Subcutaneous abdominal adipose tissue (tissue), 5 donors: ENCODE measurements around the gene ATF3.
"Not testable (repeated sequence)": the region's sequence is repeated elsewhere in the genome, so short reads cannot be mapped to it uniquely, and the experiment has no call there.

Experiments used
- H3K27ac ChIP-seq: one replicate; pipeline ENCODE4 v1.7.0; 2013; ENCODE audit warnings: low read depth, mild to moderate bottlenecking, inconsistent platforms, low read length, moderate library complexity
- H3K27me3 ChIP-seq, 5 donors: one replicate each; pipeline ENCODE4 v1.7.0; 2013; ENCODE audit warnings: low read length in 5 of 5, inconsistent platforms in 1 of 5; ENCODE audit not compliant: control insufficient read depth in 5 of 5, insufficient read depth in 4 of 5
- H3K36me3 ChIP-seq, 5 donors: one replicate each; pipeline ENCODE4 v1.7.0; 2013; ENCODE audit warnings: low read length in 5 of 5; ENCODE audit not compliant: control insufficient read depth in 5 of 5, insufficient read depth in 5 of 5
- H3K4me1 ChIP-seq, 5 donors: one replicate each; pipeline ENCODE4 v1.7.0; 2013; ENCODE audit warnings: low read length in 5 of 5, mild to moderate bottlenecking in 3 of 5, moderate library complexity in 1 of 5; ENCODE audit not compliant: control insufficient read depth in 5 of 5, insufficient read depth in 5 of 5
- H3K4me3 ChIP-seq, 5 donors: one replicate each; pipeline ENCODE4 v1.7.0; 2013; ENCODE audit warnings: low read length in 5 of 5, low read depth in 1 of 5
- H3K9ac ChIP-seq, 5 donors: one replicate each; pipeline ENCODE4 v1.7.0; 2013; ENCODE audit warnings: low read length in 5 of 5, mild to moderate bottlenecking in 4 of 5, moderate library complexity in 3 of 5
- H3K9me3 ChIP-seq, 5 donors: one replicate each; pipeline ENCODE4 v1.7.0; 2013; ENCODE audit warnings: low read length in 5 of 5; ENCODE audit not compliant: control insufficient read depth in 5 of 5
- donor health status: healthy.
- donor health status: healthy.
- donor health status: healthy.
- donor health status: healthy.
- donor health status: healthy.

Gene ATF3

GRCh38 chr1:212649020-212649419 lies 40.5 kb downstream of the ATF3 start:
- no peak overlapping the region for H3K4me3 ChIP-seq
- H3K27me3 ChIP-seq, result no peaks in the 10 kb centered on the region

GRCh38 chr1:212650228-212650627 lies 41.7 kb downstream of the ATF3 start:
- Histone ChIP-seq H3K36me3 (no peaks in the 10 kb centered on the region), H3K9me3 (no peaks in the 10 kb centered on the region), H3K4me1 (peaks cover 0 to 16% (median 12%) of the 10 kb centered on the region in 5 donors)

More at GRCh38 chr1:212649020-212649419, 40.5 kb downstream of the ATF3 start:
- no peaks in the 10 kb centered on the region for H3K9me3 ChIP-seq
- no peak overlapping the region for H3K9ac ChIP-seq
- H3K27ac ChIP-seq, result no peak overlapping the region
- H3K4me1 ChIP-seq, result peaks cover 0 to 16% (median 12%) of the 10 kb centered on the region in 5 donors
- H3K36me3 ChIP-seq, result no peaks in the 10 kb centered on the region

GRCh38 chr1:212651521-212651920 lies 43.0 kb downstream of the ATF3 start:
- H3K4me1 ChIP-seq, result peaks cover 0 to 16% (median 12%) of the 10 kb centered on the region in 5 donors
- no peak overlapping the region for H3K9ac ChIP-seq
- peak overlapping the region; percentile 42 for H3K27ac ChIP-seq
- no peak overlapping the region for H3K4me3 ChIP-seq
- no peaks in the 10 kb centered on the region for H3K9me3 ChIP-seq
- no peaks in the 10 kb centered on the region for H3K27me3 ChIP-seq
- no peaks in the 10 kb centered on the region for H3K36me3 ChIP-seq

More at GRCh38 chr1:212650228-212650627, 41.7 kb downstream of the ATF3 start:
- H3K9ac ChIP-seq, result no peak overlapping the region
- H3K27me3 ChIP-seq, result no peaks in the 10 kb centered on the region
- no peak overlapping the region for H3K27ac ChIP-seq
- no peak overlapping the region for H3K4me3 ChIP-seq

- H3K9me3 ChIP-seq, result no peaks in the 10 kb centered on the region
- no peaks in the 10 kb centered on the region for H3K27me3 ChIP-seq
- no peaks in the 10 kb centered on the region for H3K36me3 ChIP-seq
- H3K4me3 ChIP-seq, result no peak overlapping the region
- H3K27ac ChIP-seq, result peak overlapping the region; percentile 42
- H3K4me1 ChIP-seq, result peaks cover 0 to 16% (median 12%) of the 10 kb centered on the region in 5 donors
- H3K9ac ChIP-seq, result no peak overlapping the region
These were observed 43.4 kb downstream of the ATF3 start for GRCh38 chr1:212651977-212652376.

GRCh38 chr1:212652609-212653008 lies 44.0 kb downstream of the ATF3 start:
- no peak overlapping the region for H3K9ac ChIP-seq
- no peak overlapping the region for H3K4me3 ChIP-seq
- no peaks in the 10 kb centered on the region for H3K9me3 ChIP-seq
- no peaks in the 10 kb centered on the region for H3K36me3 ChIP-seq
- no peaks in the 10 kb centered on the region for H3K27me3 ChIP-seq
- no peak overlapping the region for H3K27ac ChIP-seq
- peaks cover 0 to 16% (median 12%) of the 10 kb centered on the region in 5 donors for H3K4me1 ChIP-seq

- H3K9me3 ChIP-seq, result no peaks in the 10 kb centered on the region
- H3K9ac ChIP-seq, result no peak overlapping the region
- H3K27me3 ChIP-seq, result no peaks in the 10 kb centered on the region
- H3K27ac ChIP-seq, result no peak overlapping the region
- no peak overlapping the region for H3K4me3 ChIP-seq
- no peaks in the 10 kb centered on the region for H3K36me3 ChIP-seq
- peaks cover 0 to 12% (median 10%) of the 10 kb centered on the region in 5 donors for H3K4me1 ChIP-seq
These were observed 47.3 kb downstream of the ATF3 start for GRCh38 chr1:212655668-212656440.

GRCh38 chr1:212656730-212657129 lies 48.2 kb downstream of the ATF3 start:
- H3K9me3 ChIP-seq, result no peaks in the 10 kb centered on the region
- no peaks in the 10 kb centered on the region for H3K36me3 ChIP-seq
- no peak overlapping the region for H3K27ac ChIP-seq
- no peaks in the 10 kb centered on the region for H3K27me3 ChIP-seq
- H3K9ac ChIP-seq, result no peak overlapping the region
- no peak overlapping the region for H3K4me3 ChIP-seq
- peaks cover 0 to 4% (median 2%) of the 10 kb centered on the region in 5 donors for H3K4me1 ChIP-seq

GRCh38 chr1:212658250-212658649 lies 49.7 kb downstream of the ATF3 start:
- not testable (repeated sequence) for H3K4me1 ChIP-seq, H3K27ac ChIP-seq, H3K9me3 ChIP-seq, H3K9ac ChIP-seq, H3K36me3 ChIP-seq, H3K4me3 ChIP-seq, H3K27me3 ChIP-seq

- Histone ChIP-seq H3K36me3 (no peaks in the 10 kb centered on the region), H3K9me3 (no peaks in the 10 kb centered on the region), H3K4me3 (peak overlapping the region in 1 of 5 donors; percentile 80), H3K27ac (no peak overlapping the region), H3K27me3 (no peaks in the 10 kb centered on the region), H3K4me1 (peaks cover 12 to 51% (median 38%) of the 10 kb centered on the region in 5 donors), H3K9ac (no peak overlapping the region)
These were observed 56.0 kb downstream of the ATF3 start for GRCh38 chr1:212664409-212665199.
